Hindlimb muscle (tissue), 1 donor: ENCODE measurements around the gene BEND7. TPM values are rescaled to one million over a fixed set of nuclear protein-coding genes. Genes with fewer than 3 reads are reported as not detected.
A peak's percentile ranks its signal among the peaks of the same experiment; 100 is the strongest.

Experiments
- DNase-seq: peaks from one replicate; pipeline ENCODE4 v3.0.0-alpha.2; 2013
- polyA plus RNA-seq: library from polyadenylated mRNA; unstranded; fragments of 120-200 nt; gene quantifications from one replicate; pipeline ENCODE4 v1.2.1, GENCODE V29; 2013; ENCODE audit not compliant: insufficient read length

Gene BEND7
- polyA plus RNA-seq, 1 donor, result 5.9 TPM

GRCh38 chr10:13520194-13520593, 8.6 kb downstream of the BEND7 start:
- DNase-seq, result no peak

GRCh38 chr10:13518076-13518692, 10.6 kb downstream of the BEND7 start:
- DNase-seq, result peak; percentile 18

GRCh38 chr10:13517675-13518074, 11.1 kb downstream of the BEND7 start:
- no peak for DNase-seq

GRCh38 chr10:13516176-13516575, 12.6 kb downstream of the BEND7 start:
- DNase-seq, result no peak

- DNase-seq, result no peak
Measured at GRCh38 chr10:13515467-13515866, 13.3 kb downstream of the BEND7 start.

- no peak for DNase-seq
Measured at GRCh38 chr10:13514296-13514695, 14.5 kb downstream of the BEND7 start.

- DNase-seq, result no peak
Measured at GRCh38 chr10:13512564-13512963, 16.2 kb downstream of the BEND7 start.

- no peak for DNase-seq
Measured at GRCh38 chr10:13511409-13511808, 17.4 kb downstream of the BEND7 start.

GRCh38 chr10:13505052-13505680, 23.6 kb downstream of the BEND7 start:
- DNase-seq, result no peak

- no peak for DNase-seq
Measured at GRCh38 chr10:13503745-13504463, 24.9 kb downstream of the BEND7 start.

GRCh38 chr10:13502380-13502779, 26.4 kb downstream of the BEND7 start:
- DNase-seq, result no peak

- no peak for DNase-seq
Measured at GRCh38 chr10:13500201-13500600, 28.6 kb downstream of the BEND7 start.

GRCh38 chr10:13499150-13499549, 29.7 kb downstream of the BEND7 start:
- no peak for DNase-seq

GRCh38 chr10:13496931-13497330, 31.9 kb downstream of the BEND7 start:
- DNase-seq, result no peak

- DNase-seq, result no peak
Measured at GRCh38 chr10:13496164-13496563, 32.6 kb downstream of the BEND7 start.

GRCh38 chr10:13492493-13493180, 36.2 kb downstream of the BEND7 start:
- no peak for DNase-seq

GRCh38 chr10:13491747-13492360, 37.0 kb downstream of the BEND7 start:
- DNase-seq, result no peak

- DNase-seq, result no peak
Measured at GRCh38 chr10:13490503-13490902, 38.3 kb downstream of the BEND7 start.

GRCh38 chr10:13489035-13489599, 39.7 kb downstream of the BEND7 start:
- no peak for DNase-seq

GRCh38 chr10:13485623-13486022, 43.2 kb downstream of the BEND7 start:
- DNase-seq, result no peak

- DNase-seq, result no peak
Measured at GRCh38 chr10:13483951-13484350, 44.9 kb downstream of the BEND7 start.

GRCh38 chr10:13483073-13483472, 45.7 kb downstream of the BEND7 start:
- DNase-seq, result no peak

- no peak for DNase-seq
Measured at GRCh38 chr10:13481690-13482089, 47.1 kb downstream of the BEND7 start.
